CD4-positive, alpha-beta T cell treated with Interleukin-4 for 1 hour (primary cell): ENCODE measurements around the gene MEOX1.
"Not testable (repeated sequence)": the region's sequence is repeated elsewhere in the genome, so short reads cannot be mapped to it uniquely, and the experiment has no call there.

ENCODE experiments used
- DNase-seq, 2 donors: peaks; one replicate each; pipeline ENCODE4 v3.0.0-alpha.2; 2020 to 2022

Gene MEOX1

DNA sequence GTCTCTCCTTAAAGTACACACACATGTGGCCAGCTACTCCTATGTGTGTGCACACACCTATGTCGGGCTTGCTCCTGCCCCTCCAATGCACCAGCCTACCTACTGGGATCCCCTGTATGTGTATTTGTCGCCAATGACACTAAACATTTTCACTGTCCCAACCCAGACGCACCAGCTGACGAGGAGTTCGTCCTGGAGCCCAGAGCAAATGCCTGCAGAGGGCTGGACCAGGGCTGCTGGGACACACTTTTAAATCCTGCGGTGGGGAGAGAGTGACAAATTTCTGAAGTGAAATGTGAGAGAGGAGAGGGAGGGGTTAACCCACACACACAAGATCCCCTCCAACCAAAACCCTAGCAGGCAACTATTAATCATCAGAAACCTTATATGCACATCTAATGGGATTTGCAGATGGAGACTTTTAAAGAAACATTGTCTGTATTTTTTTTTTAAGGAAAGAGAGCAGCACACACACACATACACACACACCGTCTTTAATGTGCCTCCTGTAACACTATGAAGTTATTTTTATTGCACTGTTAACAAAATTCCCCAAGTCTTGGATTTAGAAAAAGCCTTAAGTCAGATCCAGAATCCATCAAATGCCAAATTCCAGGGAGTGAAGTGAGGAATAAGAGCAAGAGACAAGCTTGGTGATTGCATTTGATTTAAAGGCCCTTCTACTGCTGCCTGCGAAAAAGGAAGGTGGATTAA, at the start of gene MEOX1:
Gene MEOX1, minus strand, starts transcription at position 224 of the 714 bp plus-strand sequence. CDS start 388 bp downstream, outside the sequence.
- DNase-seq = no peak

DNA sequence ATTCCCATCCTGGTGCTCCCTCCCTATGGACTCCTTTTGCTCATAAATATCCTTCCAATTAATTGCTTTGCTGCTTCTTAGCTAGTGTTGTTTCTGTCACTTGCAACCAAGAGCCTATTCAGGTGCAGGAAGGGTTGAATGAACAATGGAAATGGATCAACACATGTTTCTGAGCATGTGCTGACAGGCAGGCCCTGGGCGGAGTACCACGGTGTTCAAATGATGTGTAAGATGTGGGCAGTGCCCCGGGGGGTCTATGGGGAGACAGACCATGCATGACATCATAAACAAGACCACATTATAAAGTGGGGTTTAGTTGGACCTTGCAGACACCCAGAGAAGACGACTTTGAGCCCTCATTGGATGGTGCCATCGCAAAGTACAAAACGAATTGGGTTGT, 48.4 kb upstream of the MEOX1 start:
- DNase-seq = no peak

DNA sequence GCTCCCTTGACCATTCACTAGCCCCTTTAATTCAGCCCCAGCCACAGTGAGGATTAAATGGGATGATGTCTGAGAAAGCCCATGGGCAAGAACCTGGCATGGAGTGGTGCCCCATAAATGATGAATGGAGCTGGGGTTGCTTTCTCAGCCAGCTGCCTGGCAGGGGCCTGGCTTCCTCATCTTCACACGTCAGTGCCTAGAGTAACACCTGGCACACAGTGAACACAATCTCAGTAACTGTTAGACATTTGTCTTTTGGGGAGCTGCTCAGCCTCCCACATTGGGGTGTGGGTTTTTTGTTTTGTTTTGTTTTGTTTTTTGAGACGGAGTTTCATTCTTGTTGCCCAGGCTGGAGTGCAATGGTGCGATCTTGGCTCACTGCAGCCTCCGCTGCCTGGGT, 47.5 kb upstream of the MEOX1 start:
- no peak for DNase-seq

DNA sequence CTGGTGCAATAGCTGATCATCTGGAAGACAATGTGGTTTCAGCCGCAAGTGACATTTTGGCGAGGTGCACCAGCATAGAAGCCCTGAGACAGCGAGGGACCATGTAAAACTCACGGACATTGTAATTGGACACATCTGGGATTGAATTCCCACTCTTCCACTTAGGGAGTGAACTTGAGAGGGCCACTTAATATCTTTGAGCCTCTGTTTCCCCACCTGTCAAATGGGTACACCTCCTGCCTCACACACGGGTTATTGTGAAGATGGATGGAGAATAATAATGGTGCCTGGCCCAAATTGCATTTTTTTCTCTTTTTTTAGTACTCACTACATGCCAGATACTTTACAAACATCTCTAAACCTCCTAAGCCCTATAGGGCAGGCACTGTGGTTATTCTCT, 45.5 kb upstream of the MEOX1 start:
- no peak for DNase-seq

DNA sequence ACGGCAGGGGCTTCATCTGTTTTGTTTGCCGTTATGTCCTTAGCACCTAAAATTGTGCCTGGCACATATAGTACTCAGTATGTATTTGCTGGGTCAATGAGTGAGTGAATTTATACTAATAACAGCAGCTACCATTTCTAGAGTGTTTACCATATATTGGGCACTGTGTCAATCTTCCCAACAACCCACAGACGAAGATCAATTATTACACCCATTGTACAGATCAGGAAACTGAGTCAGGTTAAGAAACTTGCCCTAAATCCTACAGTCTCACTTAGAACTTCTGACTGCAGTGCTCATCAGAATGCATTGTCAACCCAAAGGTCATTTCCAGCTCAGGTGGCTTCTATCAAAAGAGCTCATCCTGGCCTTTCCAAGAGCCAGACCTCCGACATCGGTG, 44.5 kb upstream of the MEOX1 start:
- DNase-seq = no peak

DNA sequence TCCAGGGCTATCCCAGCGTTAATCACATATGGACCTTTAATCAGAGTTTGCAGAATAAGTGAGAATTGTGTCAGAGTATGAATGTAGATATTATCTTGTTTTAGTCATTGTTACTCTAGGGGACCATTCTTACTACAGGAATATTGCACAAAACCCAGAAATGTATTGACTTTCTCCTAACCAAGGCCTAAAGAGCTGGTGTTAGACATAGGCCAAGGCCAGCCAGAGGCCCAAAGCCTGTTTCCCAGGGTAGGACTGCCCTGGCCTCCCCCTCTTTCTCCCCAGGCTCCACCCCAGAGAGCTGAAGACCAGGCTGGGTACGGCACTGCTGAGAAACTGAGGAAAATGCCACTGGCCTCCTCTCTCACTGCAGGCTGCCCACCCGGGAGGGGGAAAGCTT, 41.9 kb upstream of the MEOX1 start:
- DNase-seq = no peak

DNA sequence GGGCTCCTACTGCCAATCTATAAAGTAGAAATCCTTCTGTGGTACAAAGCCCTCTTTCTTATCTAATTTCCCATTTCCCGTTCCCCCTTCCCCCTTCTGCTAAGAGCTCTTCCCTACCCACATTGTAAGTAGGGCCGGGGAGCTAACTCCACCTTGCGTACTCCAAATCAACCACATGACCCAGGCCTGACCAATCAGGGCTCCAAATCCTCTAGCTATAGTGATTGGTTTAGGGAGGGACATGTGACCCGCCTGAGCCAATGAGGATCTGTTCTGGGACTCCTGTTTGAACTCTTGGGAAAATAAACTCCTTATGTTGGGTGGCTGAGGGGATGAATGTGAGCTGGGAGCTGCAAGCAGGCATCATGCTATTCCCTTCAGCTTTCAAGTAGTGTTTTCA, 40.9 kb upstream of the MEOX1 start:
- DNase-seq = peak; percentile 14 to 20

DNA sequence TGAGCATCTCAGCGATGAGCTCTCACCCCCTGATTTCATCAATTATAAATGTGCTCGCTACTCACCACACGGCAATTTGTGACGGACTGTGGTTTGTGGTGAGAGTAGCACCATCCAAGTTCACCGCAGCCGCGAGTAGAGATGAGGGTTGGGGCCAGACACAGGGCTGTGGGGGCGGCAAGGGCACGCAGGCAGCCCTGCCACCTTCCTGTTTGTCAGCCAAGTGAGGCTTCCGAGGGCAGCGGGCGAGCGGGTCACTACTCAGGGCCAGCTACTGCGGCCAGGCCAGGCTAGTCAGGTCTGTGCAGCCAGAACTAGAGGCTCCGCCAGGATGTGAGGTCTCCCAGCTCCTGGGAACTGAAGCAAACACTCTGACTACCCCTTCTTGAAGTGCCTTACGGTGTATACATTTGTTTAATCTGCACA, 39.6 kb upstream of the MEOX1 start:
- peak; percentile 51 to 55 for DNase-seq

DNA sequence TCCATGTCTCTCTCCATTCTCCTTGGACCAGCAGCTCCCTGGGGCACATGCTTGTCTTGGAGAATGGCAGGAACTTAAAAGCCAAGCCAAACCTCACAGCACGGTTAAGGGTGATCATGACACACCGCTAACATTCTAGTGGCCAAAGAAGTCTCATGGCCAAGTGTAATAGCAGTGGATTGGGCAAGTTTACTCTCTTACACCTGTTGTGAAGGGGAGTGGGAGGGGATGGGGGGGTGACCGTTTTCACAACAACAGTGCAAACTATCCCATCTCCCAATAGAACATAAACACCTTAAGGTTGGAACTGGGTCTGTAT, 37.7 kb upstream of the MEOX1 start:
- DNase-seq = no peak

DNA sequence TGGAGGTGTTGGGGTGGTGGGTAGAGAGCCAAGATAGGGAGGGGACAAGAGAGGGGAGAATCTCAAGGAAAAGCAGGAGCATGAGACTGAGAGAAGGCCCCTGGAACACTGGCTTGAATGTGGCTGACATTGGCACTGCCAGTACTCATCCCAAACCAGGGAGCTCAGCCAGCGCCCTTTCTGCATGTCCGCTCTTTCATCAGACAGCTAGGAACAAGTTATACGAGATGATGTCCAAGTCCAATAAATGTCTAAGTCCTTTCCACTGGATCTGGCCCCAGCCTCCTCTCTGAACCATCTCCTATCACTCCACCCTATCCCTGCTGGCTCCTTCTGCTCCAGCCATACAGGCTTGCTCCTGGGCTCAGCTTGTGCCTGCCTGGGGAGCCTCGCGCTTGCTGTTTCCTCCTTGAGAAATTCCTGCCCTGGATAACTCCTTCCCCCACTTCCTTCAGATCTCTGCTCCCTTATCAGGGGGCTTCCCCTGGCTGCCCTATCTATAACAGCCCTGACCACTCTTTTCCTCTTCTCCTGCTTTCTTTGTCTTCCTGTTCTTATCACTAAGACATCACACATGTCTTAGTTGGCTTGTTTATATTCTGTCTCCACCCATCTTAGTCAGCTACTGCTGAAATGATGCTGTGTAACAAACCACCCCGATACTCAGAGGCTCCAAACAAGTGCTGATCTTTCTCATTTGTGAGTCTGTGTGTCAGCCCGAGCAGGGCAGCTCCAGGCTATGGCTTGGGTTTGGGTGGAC, 37.1 kb upstream of the MEOX1 start:
- DNase-seq = no peak

DNA sequence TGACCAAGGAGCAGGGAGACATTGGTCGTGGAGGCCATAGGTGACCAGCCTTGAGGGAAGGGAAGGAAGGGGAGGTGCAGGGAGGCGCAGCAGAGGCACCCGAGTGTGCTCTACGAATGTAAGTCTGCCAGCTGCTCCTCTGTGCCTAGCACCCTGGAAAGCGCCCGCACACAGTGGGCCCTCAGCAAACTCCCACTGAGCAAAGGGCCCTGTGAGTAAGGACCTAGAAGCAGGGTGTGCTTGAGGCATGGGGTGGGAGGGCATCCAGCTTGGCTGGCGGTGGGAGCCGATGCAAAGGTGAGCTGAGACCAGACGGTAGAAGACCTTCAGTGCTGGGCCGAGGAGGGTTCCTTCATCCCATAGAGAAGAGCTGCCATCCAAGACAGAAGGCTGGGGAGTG, 36.2 kb upstream of the MEOX1 start:
- no peak for DNase-seq

DNA sequence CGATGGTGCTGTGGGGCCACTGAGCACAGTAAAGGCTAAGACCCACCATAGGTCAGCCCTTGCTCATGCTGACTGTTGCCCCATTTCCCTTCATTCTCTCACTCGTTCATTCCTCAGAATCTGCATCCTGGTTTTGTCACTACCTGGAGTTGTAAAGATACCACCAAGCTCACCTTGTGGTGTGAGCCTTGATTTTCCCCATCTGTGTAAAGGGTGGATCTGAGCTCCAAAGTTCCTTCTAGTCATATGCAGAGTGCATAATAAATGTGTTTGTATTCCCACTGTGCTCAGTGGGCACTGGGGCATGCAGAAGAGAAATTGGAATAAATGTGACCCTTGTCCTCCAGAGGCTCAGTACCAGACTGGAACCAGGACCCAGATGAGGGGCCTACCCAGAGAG, 35.2 kb upstream of the MEOX1 start:
- DNase-seq = no peak

DNA sequence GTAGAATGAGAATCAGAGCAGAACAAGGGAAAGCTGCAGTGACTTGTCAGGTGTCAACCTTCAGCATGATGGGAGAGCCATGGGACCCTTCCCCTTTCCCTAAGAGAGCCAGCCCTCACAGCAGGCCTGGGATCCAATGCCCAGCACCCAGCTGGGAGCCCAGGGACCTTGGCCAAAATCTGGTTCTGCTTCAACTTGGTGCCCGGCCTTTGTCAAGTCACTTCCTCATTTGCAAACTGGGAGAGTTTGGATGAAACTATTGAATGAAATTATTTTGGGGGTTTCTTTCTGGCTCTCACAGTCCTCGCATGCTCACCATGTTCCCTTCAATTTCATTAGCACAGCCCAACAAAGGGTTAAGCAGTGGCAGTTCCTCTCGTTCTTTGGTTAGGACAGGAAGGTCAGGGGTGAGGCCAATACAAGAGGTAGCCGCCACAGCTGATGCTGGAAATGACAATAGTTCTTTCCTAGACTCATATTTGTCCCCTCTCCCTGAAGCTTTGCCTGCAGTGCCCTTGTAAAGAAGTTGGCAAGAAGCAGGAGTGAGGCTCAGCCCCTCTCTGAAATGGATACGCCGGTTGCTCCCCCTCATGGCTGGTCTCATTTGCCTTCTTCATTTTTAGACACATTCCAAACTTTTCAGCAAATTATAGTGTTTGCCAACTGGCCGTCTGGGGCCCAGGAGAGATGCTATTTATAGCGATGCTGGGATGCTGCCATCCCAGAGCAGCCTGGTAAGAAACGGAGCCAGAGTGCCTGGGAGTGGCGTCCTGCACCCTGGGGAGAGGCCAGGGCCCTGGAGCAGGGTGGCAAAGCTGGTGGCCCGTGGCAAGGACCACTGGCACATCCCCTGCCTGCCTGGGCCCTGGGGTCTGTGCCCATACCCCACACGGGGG, 34.5 kb upstream of the MEOX1 start:
- DNase-seq = no peak

DNA sequence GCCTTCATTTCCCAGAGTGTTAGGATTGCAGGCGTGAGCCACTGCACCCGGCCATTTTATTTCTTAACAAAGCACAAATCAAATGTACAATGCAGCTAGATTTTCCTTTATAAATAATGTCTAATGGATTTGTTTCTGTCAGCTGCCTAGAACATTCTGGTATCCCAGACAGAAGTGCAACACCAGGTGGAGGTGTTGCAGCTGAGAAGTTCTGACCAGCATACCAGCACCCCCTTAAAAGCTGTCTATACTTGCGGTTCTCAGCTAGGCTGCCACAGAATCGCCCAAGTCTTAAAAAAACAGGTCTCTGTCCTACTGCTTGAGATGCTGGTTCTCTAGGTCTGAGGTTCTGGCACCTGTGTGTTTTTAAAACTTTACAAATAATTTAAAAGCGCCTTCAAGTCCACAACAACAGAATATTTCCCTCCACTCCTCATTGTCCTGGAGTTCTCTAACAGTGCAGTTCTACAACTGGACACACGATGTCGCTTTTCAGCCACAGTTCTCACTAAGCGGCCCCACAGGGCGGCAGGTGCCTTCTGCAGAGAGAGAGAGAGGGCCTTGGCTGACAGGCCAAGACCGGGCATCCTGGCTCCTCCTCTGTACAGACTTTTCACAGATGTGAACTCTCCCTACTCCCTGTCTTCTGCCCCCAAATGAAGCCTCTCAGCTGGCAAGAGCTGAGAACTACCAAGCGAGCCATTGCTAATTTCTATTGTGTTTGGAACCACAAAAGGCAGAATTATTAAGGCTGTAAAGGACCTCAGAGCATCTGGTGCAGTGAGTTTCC, 32.6 kb upstream of the MEOX1 start:
- DNase-seq = peak; percentile 78 to 80

DNA sequence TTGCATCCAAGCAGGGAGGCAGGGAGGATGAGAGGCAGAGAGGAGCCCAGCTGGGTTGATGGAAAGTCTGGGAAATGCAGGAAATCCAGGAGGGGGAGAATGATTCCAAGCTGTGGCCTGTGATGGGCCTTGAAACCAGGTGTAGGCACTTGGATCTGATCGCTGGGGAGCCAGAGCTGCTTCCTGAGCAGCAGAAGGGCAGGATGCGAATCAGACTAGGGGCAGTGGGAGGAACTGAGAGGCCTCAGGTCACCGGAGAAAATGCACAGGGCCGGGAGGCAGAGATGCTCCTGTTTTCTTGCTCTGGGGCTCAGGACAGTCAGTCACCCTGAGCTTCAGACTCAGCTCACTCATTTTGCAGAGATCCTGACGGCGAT, 29.6 kb upstream of the MEOX1 start:
- no peak for DNase-seq

DNA sequence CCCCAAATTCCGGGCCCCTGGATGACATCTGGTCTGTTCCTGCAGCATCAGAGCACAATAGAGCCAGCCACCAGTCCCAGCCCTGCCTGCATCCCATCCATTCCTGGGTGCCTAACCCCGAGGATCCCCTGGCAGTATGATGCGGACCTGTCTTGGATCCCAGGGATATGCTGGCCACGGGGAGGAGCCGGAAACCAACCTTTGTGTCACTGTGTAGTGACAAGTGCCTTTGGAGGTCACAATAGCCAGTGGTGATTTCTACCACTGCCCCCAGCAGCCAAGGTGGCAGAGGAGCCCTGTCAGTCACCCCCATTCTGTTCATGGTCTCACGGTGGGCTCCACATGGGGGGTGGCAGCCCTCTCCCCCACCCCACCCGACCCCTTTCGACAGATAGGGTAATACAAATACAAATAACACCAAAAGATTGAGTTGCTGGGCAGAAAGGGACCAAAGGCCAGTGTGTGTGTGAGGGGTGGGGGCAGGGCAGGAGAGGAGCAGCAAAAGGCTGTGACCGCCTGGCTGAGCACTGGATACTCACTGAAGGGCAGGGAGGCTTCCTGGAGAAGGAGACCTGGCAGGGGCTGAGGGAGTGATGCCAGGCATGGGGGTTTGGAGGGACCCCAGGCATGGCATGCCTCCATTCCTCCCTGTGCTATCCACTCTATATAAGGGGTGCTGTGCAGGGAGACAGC, 29.0 kb upstream of the MEOX1 start:
- no peak for DNase-seq

DNA sequence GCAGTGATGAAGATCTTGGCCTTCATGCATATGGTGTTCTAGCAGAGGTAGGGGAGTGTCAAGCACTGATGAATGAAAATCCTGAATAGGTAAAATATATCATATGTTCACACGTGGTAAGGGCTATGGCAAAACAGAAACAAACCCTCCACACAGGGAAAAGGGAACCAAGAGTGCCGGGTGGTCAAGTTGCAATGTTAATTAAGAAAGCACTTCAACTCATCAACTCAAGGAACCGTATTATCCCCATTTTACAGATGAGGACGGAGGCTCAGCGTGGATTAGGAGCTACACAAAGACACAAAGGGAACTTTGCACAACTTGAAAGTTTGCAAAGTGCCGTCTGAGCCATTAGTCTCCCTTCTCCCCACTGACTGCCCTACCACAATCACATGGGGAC, 28.1 kb upstream of the MEOX1 start:
- DNase-seq = no peak

DNA sequence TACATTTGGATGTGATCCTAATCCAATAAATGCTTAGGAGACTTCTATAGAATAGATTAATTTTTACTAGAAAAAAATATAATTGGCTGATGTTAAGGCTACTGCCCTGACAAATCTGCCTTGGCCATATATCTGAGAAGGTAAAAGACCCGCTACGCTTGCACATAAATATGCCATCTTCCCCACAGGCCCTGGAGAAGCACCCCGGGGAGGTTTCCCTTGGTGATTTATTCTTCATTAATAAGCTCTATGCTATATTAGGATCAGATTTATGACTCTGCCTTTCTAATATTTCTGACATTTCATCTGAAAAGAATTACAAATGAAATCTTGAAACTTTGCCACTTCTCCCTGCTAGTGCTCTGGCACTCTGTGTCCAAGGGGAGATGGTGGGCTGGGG, 27.4 kb upstream of the MEOX1 start:
- DNase-seq = no peak

DNA sequence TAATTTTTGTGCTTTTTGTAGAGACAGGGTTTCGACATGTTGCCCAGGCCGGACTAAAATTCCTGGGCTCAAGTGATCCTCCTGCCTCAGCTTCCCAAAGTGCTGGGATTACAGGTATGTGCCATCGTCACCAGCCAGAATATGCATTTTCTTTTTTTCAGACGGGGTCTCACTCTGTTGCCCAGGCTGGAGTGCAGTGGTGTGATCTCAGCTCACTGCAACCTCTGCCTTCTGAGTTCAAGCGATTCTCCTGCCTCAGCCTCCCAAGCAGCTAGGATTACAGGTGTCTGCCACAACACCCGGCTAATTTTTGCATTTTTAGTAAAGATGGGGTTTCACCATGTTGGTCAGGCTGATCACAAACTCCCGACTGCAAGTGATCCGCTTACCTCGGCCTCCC, 25.2 kb upstream of the MEOX1 start:
- DNase-seq = not testable (repeated sequence)

DNA sequence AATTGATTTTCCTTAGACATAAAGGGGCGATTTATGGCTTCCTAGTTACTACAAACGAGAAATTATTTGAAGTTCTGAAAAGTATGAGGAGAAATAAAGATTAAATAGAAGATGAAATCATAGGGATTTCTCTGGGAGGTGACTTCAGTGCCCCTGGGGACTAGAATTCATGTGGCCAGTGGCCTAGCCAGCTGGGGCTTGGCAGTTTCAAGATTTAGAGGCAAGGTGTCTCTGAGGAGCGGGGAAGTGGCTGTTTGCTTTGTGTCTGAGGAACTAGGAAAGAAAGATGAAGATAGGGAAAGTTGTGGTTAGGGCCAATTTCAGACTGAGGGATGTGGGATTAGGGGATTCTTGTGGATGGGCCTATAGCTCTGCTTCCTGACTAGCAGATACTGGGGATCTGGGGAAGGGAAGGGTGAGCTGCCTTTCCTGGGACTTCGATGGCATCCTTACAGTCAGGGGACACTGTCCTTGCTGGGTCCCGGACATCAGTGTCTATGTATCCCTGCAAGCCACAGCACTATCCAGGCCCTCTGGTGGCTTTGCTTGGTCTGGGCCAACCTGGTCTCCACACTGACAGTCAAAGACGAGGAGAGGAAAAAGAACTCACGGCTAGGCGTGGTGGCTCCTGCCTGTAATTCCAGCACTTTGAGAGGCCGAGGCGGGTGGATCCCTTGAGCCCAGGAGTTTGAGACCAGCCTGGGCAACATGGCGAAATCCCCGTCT, 22.4 kb upstream of the MEOX1 start:
- DNase-seq = no peak

DNA sequence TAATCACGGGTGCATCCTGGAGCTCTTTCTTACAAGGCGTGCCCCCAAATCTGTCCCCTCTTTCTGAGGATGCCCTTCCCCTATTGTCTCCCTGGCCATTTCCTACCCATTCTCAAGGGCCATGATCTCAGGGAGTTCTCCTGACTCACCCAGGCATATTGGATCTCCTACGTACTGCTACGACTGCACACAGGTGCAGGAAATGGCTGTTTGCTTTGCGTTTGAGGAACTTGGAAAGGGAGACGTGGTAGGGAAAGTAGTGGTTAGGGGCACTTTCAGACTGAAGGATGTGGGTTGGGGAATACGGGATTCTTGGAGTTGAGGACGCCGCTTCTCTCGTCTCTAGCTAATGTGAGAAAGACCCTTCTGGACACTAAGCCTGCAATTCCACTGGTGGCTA, 18.7 kb upstream of the MEOX1 start:
- DNase-seq = no peak

DNA sequence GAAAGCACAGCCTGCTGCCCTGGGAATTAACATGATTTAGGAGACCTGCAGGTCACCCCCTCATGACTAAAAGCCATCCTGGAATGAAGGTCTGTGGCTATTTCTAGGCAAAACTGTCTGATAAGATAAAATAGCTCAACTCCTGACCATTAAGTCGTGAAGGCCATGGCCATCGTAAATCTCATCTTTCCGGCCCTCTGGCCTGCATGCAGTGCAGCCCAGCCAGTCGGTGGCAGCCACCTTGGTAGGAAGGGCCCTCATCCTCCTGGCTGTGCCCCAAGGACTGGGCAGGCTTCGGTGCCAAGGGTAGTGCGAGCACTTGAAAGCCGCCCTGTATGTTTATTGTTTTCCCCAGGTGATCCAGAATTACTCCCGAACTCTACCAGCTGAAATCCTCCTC, 18.2 kb upstream of the MEOX1 start:
- DNase-seq = no peak
